Liver (tissue), 3 donors: ENCODE measurements around the gene DNAH3.
A peak's percentile ranks its signal among the peaks of the same experiment; 100 is the strongest.

Experiments
- GABPA ChIP-seq, 2 donors: IDR thresholded peaks in 1 of 2; conservative IDR thresholded peaks in 1 of 2; 2 replicates each; pipeline ENCODE4 v1.6.1; 2016; ENCODE audit warnings: antibody characterized with exemption in 2 of 2, mild to moderate bottlenecking in 1 of 2, moderate library complexity in 1 of 2
- JUND ChIP-seq, 2 donors: IDR thresholded peaks; 2 replicates each; pipeline ENCODE4 v1.6.1; 2016; ENCODE audit warnings: antibody characterized with exemption in 2 of 2
- RAD21 ChIP-seq, 2 donors: IDR thresholded peaks; 2 replicates each; pipeline ENCODE4 v1.6.1; 2016; ENCODE audit warnings: antibody characterized with exemption in 2 of 2, mild to moderate bottlenecking in 2 of 2
- SP1 ChIP-seq: IDR thresholded peaks from 2 replicates; pipeline ENCODE4 v1.6.1; 2018; ENCODE audit warnings: antibody characterized with exemption, mild to moderate bottlenecking
- YY1 ChIP-seq: IDR thresholded peaks from 2 replicates; pipeline ENCODE4 v1.6.1; 2016; ENCODE audit warnings: antibody characterized with exemption, mild to moderate bottlenecking
- TF ChIP-seq, protein P1 (sequence below): fragments of 150-350 bp; IDR thresholded peaks from 2 replicates; pipeline ENCODE4 v1.5.1; 2017; ENCODE audit warnings: improper control_type of control experiment, low read depth, low read length; ENCODE audit not compliant: missing input control
- TF ChIP-seq, protein P2 (sequence below): IDR thresholded peaks from 2 replicates; pipeline ENCODE4 v1.6.1; 2016; ENCODE audit warnings: antibody characterized with exemption
- TF ChIP-seq, protein P3 (sequence below): IDR thresholded peaks from 2 replicates; pipeline ENCODE4 v1.6.1; 2016; ENCODE audit warnings: antibody characterized with exemption, mild to moderate bottlenecking
- donor health status: healthy.
- donor health status: healthy.

DNA sequence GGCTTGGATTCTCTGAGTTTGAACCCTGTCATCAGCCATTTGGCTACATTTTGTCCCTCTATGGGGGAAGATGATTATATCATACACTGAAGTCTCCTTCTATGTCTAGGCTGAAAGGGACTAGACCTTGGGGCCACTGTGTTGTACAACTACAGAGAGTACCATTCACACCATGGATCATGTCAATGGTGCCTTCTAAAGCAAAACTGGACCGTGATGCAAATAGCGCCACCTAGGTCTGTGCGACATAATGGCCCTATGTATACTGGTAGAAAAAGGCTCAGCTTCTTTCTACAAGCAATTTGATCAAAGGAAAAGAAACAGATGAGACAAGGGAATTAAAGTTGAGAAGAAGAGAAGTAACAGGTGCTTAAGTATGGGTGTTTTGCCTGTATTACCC is 149.4 kb downstream of the DNAH3 start:
- TF ChIP-seq, protein P1, sequence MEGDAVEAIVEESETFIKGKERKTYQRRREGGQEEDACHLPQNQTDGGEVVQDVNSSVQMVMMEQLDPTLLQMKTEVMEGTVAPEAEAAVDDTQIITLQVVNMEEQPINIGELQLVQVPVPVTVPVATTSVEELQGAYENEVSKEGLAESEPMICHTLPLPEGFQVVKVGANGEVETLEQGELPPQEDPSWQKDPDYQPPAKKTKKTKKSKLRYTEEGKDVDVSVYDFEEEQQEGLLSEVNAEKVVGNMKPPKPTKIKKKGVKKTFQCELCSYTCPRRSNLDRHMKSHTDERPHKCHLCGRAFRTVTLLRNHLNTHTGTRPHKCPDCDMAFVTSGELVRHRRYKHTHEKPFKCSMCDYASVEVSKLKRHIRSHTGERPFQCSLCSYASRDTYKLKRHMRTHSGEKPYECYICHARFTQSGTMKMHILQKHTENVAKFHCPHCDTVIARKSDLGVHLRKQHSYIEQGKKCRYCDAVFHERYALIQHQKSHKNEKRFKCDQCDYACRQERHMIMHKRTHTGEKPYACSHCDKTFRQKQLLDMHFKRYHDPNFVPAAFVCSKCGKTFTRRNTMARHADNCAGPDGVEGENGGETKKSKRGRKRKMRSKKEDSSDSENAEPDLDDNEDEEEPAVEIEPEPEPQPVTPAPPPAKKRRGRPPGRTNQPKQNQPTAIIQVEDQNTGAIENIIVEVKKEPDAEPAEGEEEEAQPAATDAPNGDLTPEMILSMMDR: peak; percentile 31
- TF ChIP-seq GABPA (IDR thresholded peaks at IDR 0.05 in 1 of 2, conservative IDR thresholded peaks at IDR 0.05 in 1 of 2) (no peak), YY1 (no peak), SP1 (no peak), RAD21 (IDR thresholded peaks at IDR 0.05) (peak; percentile 40 to 73), JUND (IDR thresholded peaks at IDR 0.05) (no peak)
- TF ChIP-seq, protein P2, sequence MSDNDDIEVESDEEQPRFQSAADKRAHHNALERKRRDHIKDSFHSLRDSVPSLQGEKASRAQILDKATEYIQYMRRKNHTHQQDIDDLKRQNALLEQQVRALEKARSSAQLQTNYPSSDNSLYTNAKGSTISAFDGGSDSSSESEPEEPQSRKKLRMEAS: no peak
- TF ChIP-seq, protein P3, sequence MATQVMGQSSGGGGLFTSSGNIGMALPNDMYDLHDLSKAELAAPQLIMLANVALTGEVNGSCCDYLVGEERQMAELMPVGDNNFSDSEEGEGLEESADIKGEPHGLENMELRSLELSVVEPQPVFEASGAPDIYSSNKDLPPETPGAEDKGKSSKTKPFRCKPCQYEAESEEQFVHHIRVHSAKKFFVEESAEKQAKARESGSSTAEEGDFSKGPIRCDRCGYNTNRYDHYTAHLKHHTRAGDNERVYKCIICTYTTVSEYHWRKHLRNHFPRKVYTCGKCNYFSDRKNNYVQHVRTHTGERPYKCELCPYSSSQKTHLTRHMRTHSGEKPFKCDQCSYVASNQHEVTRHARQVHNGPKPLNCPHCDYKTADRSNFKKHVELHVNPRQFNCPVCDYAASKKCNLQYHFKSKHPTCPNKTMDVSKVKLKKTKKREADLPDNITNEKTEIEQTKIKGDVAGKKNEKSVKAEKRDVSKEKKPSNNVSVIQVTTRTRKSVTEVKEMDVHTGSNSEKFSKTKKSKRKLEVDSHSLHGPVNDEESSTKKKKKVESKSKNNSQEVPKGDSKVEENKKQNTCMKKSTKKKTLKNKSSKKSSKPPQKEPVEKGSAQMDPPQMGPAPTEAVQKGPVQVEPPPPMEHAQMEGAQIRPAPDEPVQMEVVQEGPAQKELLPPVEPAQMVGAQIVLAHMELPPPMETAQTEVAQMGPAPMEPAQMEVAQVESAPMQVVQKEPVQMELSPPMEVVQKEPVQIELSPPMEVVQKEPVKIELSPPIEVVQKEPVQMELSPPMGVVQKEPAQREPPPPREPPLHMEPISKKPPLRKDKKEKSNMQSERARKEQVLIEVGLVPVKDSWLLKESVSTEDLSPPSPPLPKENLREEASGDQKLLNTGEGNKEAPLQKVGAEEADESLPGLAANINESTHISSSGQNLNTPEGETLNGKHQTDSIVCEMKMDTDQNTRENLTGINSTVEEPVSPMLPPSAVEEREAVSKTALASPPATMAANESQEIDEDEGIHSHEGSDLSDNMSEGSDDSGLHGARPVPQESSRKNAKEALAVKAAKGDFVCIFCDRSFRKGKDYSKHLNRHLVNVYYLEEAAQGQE: no peak
